Astrocyte (in vitro differentiated cells and primary cell): ENCODE results near the gene PPM1L. TPM values are rescaled to one million over a fixed set of nuclear protein-coding genes. Genes with fewer than 3 reads are reported as not detected.

Experiments
- DNase-seq: peaks from one replicate; pipeline ENCODE4 v3.0.0-alpha.2; 2010; ENCODE audit warnings: low read depth
- FAIRE-seq: peaks from 2 replicates; lab custom pipeline; 2011; peaks lifted over from hg19 to GRCh38; lab: Jason Lieb, UNC
- H2AFZ ChIP-seq: 2 replicates; pipeline ENCODE4 v1.6.0; 2012; ENCODE audit warnings: low read depth, low read length, inconsistent platforms
- H3K27ac ChIP-seq: 2 replicates; pipeline ENCODE4 v1.5.1; 2011; ENCODE audit warnings: low read depth, low read length, inconsistent platforms
- H3K27me3 ChIP-seq: 2 replicates; pipeline ENCODE4 v1.6.0; 2011; ENCODE audit warnings: low read length, inconsistent platforms; ENCODE audit not compliant: insufficient read depth
- H3K36me3 ChIP-seq: 2 replicates; pipeline ENCODE4 v1.5.1; 2011; ENCODE audit warnings: low read length, inconsistent platforms; ENCODE audit not compliant: insufficient read depth
- H3K4me1 ChIP-seq: 2 replicates; pipeline ENCODE4 v1.5.1; 2011; ENCODE audit warnings: low read length, inconsistent platforms; ENCODE audit not compliant: insufficient read depth
- H3K4me2 ChIP-seq: 2 replicates; pipeline ENCODE4 v1.6.0; 2012; ENCODE audit warnings: low read length, inconsistent platforms
- H3K4me3 ChIP-seq: 2 replicates; pipeline ENCODE4 v1.5.1; 2011; ENCODE audit warnings: low read depth, mild to moderate bottlenecking, low read length, inconsistent platforms; ENCODE audit not compliant: insufficient read depth
- H3K79me2 ChIP-seq: 2 replicates; pipeline ENCODE4 v1.6.0; 2012; ENCODE audit warnings: mild to moderate bottlenecking, low read length, inconsistent platforms; ENCODE audit not compliant: insufficient read depth
- H3K9ac ChIP-seq: 2 replicates; pipeline ENCODE4 v1.6.0; 2012; ENCODE audit warnings: mild to moderate bottlenecking, low read length, inconsistent platforms
- H3K9me3 ChIP-seq: 2 replicates; pipeline ENCODE4 v1.5.1; 2012; ENCODE audit warnings: low read depth, mild to moderate bottlenecking, low read length, inconsistent platforms; ENCODE audit not compliant: insufficient read depth
- H4K20me1 ChIP-seq: 2 replicates; pipeline ENCODE4 v1.6.0; 2012; ENCODE audit warnings: low read length, inconsistent platforms; ENCODE audit not compliant: insufficient read depth
- H3K27ac Mint-ChIP-seq: one replicate; pipeline ENCODE4 v1.8.0; 2021; ENCODE audit warnings: mild to moderate bottlenecking, mixed read lengths; ENCODE audit not compliant: unreplicated experiment
- H3K27me3 Mint-ChIP-seq: one replicate; pipeline ENCODE4 v1.8.0; 2021; ENCODE audit warnings: low read depth, mixed read lengths; ENCODE audit not compliant: unreplicated experiment
- H3K36me3 Mint-ChIP-seq: one replicate; pipeline ENCODE4 v1.8.0; 2021; ENCODE audit warnings: low read depth, mixed read lengths; ENCODE audit not compliant: unreplicated experiment
- H3K4me1 Mint-ChIP-seq: one replicate; pipeline ENCODE4 v1.8.0; 2021; ENCODE audit warnings: low read depth, mixed read lengths; ENCODE audit not compliant: unreplicated experiment
- H3K4me3 Mint-ChIP-seq: one replicate; pipeline ENCODE4 v1.8.0; 2021; ENCODE audit warnings: mild to moderate bottlenecking, moderate library complexity, mixed read lengths; ENCODE audit not compliant: unreplicated experiment
- H3K9me3 Mint-ChIP-seq: one replicate; pipeline ENCODE4 v1.8.0; 2021; ENCODE audit warnings: mild to moderate bottlenecking, mixed read lengths; ENCODE audit not compliant: unreplicated experiment
- CTCF ChIP-seq: IDR thresholded peaks from 2 replicates; pipeline ENCODE4 v1.5.1; 2011; ENCODE audit warnings: low read depth, mild to moderate bottlenecking, inconsistent platforms, low read length, moderate library complexity; ENCODE audit not compliant: insufficient read depth
- EZH2 ChIP-seq: IDR thresholded peaks from 2 replicates; pipeline ENCODE4 v1.6.1; 2012; ENCODE audit warnings: mild to moderate bottlenecking, low read length, inconsistent platforms; ENCODE audit not compliant: insufficient read depth
- total RNA-seq: library from RNA; stranded (reverse); gene quantifications from 2 replicates; pipeline ENCODE4 v1.2.1, GENCODE V29; 2021

Gene PPM1L
- total RNA-seq, 1 donor from 2014 or later: 6.3 TPM

- H3K79me2 ChIP-seq: no peaks in the 10 kb centered on the region
- no peaks in the 10 kb centered on the region for H3K36me3 Mint-ChIP-seq
- H3K36me3 ChIP-seq: no peaks in the 10 kb centered on the region
- no peaks in the 10 kb centered on the region for H3K27me3 Mint-ChIP-seq
- H3K9me3 ChIP-seq: peaks cover 2% of the 10 kb centered on the region
- no peak overlapping the region for H3K4me3 Mint-ChIP-seq
- H3K27me3 ChIP-seq: no peaks in the 10 kb centered on the region
- no peaks in the 10 kb centered on the region for H4K20me1 ChIP-seq
- no peak for DNase-seq
- no peaks in the 10 kb centered on the region for H3K4me1 ChIP-seq
- no peak overlapping the region for H3K4me3 ChIP-seq
- FAIRE-seq: no peak
- H3K27ac Mint-ChIP-seq: no peak overlapping the region
- H3K9me3 Mint-ChIP-seq: no peaks in the 10 kb centered on the region
- no peak for TF ChIP-seq CTCF
- no peak overlapping the region for H3K27ac ChIP-seq
- no peak overlapping the region for H3K9ac ChIP-seq
- H3K4me2 ChIP-seq: no peak overlapping the region
- peaks cover 7% of the 10 kb centered on the region for H3K4me1 Mint-ChIP-seq
- H2AFZ ChIP-seq: no peak overlapping the region
Measured at GRCh38 chr3:160904691-160905090, 148.7 kb downstream of the PPM1L start.

- no peaks in the 10 kb centered on the region for H3K9me3 Mint-ChIP-seq
- no peaks in the 10 kb centered on the region for H3K36me3 Mint-ChIP-seq
- Histone ChIP-seq H3K9ac (no peak overlapping the region), H4K20me1 (no peaks in the 10 kb centered on the region), H3K27me3 (no peaks in the 10 kb centered on the region), H2AFZ (no peak overlapping the region), H3K27ac (no peak overlapping the region), H3K4me1 (no peaks in the 10 kb centered on the region), H3K36me3 (no peaks in the 10 kb centered on the region), H3K4me3 (no peak overlapping the region), H3K4me2 (no peak overlapping the region), H3K79me2 (no peaks in the 10 kb centered on the region), H3K9me3 (peaks cover 2% of the 10 kb centered on the region)
- H3K27me3 Mint-ChIP-seq: no peaks in the 10 kb centered on the region
- no peak for DNase-seq
- TF ChIP-seq EZH2: no peak
- TF ChIP-seq CTCF: no peak
- H3K4me1 Mint-ChIP-seq: peaks cover 14% of the 10 kb centered on the region
- H3K4me3 Mint-ChIP-seq: no peak overlapping the region
- no peak for FAIRE-seq
- no peak overlapping the region for H3K27ac Mint-ChIP-seq
Measured at GRCh38 chr3:160906646-160907045, 150.6 kb downstream of the PPM1L start.

- H3K27me3 ChIP-seq: no peaks in the 10 kb centered on the region
- peaks cover 2% of the 10 kb centered on the region for H3K9me3 ChIP-seq
- no peaks in the 10 kb centered on the region for H3K79me2 ChIP-seq
- peaks cover 17% of the 10 kb centered on the region for H3K4me1 Mint-ChIP-seq
- no peaks in the 10 kb centered on the region for H4K20me1 ChIP-seq
- FAIRE-seq (no peak), DNase-seq (no peak)
- H3K4me3 ChIP-seq: no peak overlapping the region
- no peak overlapping the region for H3K27ac Mint-ChIP-seq
- no peaks in the 10 kb centered on the region for H3K4me1 ChIP-seq
- H3K36me3 Mint-ChIP-seq: no peaks in the 10 kb centered on the region
- no peak overlapping the region for H3K4me3 Mint-ChIP-seq
- H3K27me3 Mint-ChIP-seq: no peaks in the 10 kb centered on the region
- peaks cover 1% of the 10 kb centered on the region for H3K9me3 Mint-ChIP-seq
- no peak overlapping the region for H3K4me2 ChIP-seq
- H3K9ac ChIP-seq: no peak overlapping the region
- H2AFZ ChIP-seq: no peak overlapping the region
- no peaks in the 10 kb centered on the region for H3K36me3 ChIP-seq
- no peak overlapping the region for H3K27ac ChIP-seq
- TF ChIP-seq CTCF: no peak
Measured at GRCh38 chr3:160909917-160910316, 153.9 kb downstream of the PPM1L start.
